IMR-90 (cell line): ENCODE results near the gene SRGAP2C. TPM values are rescaled to one million over a fixed set of nuclear protein-coding genes. Genes with fewer than 3 reads are reported as not detected.
"Not testable (repeated sequence)": the region's sequence is repeated elsewhere in the genome, so short reads cannot be mapped to it uniquely, and the experiment has no call there.

ENCODE experiments used
- ATAC-seq: fragments of 200-7000 bp; cut with Tn5 transposase; 2 replicates; pipeline ENCODE4 v1.9.1; 2020; ENCODE audit warnings: low read depth, mild to moderate bottlenecking, moderate library complexity
- BruUV-seq: library from RNA; stranded (reverse); fragments of 400-500 nt; replicated peaks from 2 replicates; lab custom pipeline; 2021; lab: Mats Ljungman, UMichigan
- CTCF ChIA-PET: fragments of 300-600 bp; formaldehyde crosslinking; extraction: SDS; loops from one replicate; lab custom pipeline; 2021; ENCODE audit warnings: antibody characterized with exemption; lab: Yijun Ruan, JAX
- POLR2A ChIA-PET: fragments of 300-600 bp; sonication (Branson Sonifier 250); formaldehyde crosslinking; loops from one replicate; lab custom pipeline; 2022; ENCODE audit warnings: antibody characterized with exemption; ENCODE audit not compliant: unreplicated experiment; lab: Charles Lee
- DNase-seq: peaks from one replicate; pipeline ENCODE4 v3.0.0; 2013
- H2AFZ ChIP-seq: replicated peaks from 2 replicates; pipeline ENCODE3; 2013; ENCODE audit warnings: low read length, mild to moderate bottlenecking; ENCODE audit not compliant: poor library complexity
- H2AK5ac ChIP-seq: 2 replicates; pipeline ENCODE4 v1.6.1; 2013; ENCODE audit warnings: low read depth, low read length, inconsistent platforms
- H2AK9ac ChIP-seq: replicated peaks from 2 replicates; pipeline ENCODE3; 2013; ENCODE audit warnings: mild to moderate bottlenecking, low read depth, low read length, moderate library complexity; ENCODE audit not compliant: poor library complexity
- H2BK120ac ChIP-seq: 2 replicates; pipeline ENCODE4 v1.6.1; 2013; ENCODE audit warnings: low read depth, low read length, inconsistent platforms
- H2BK15ac ChIP-seq: 3 replicates; pipeline ENCODE4 v1.6.1; 2013; ENCODE audit warnings: low read depth, low read length, inconsistent platforms
- H2BK20ac ChIP-seq: 2 replicates; pipeline ENCODE4 v1.6.1; 2013; ENCODE audit warnings: low read depth, mild to moderate bottlenecking, inconsistent platforms, low read length, moderate library complexity
- H2BK5ac ChIP-seq: 2 replicates; pipeline ENCODE4 v1.6.1; 2013; ENCODE audit warnings: mild to moderate bottlenecking, low read depth, low read length, inconsistent platforms; ENCODE audit not compliant: poor library complexity, severe bottlenecking
- H3K14ac ChIP-seq: replicated peaks from 2 replicates; pipeline ENCODE4 v1.6.1; 2013; ENCODE audit warnings: low read depth, low read length, inconsistent platforms
- H3K18ac ChIP-seq: 2 replicates; pipeline ENCODE4 v1.6.1; 2013; ENCODE audit warnings: low read depth, low read length, control low read depth
- H3K23ac ChIP-seq: 2 replicates; pipeline ENCODE4 v1.6.1; 2013; ENCODE audit warnings: low read depth, low read length, inconsistent platforms
- H3K27ac ChIP-seq: 2 replicates; pipeline ENCODE4 v1.5.1; 2013; ENCODE audit warnings: mild to moderate bottlenecking, control low read depth, low read length; ENCODE audit not compliant: insufficient read depth
- H3K27me3 ChIP-seq: 2 replicates; pipeline ENCODE4 v1.6.1; 2013; ENCODE audit warnings: low read length; ENCODE audit not compliant: control insufficient read depth, insufficient read depth
- H3K36me3 ChIP-seq: 2 replicates; pipeline ENCODE4 v1.6.1; 2013; ENCODE audit warnings: low read length, mixed read lengths; ENCODE audit not compliant: control insufficient read depth, insufficient read depth
- H3K4ac ChIP-seq: 2 replicates; pipeline ENCODE4 v1.6.1; 2013; ENCODE audit warnings: low read depth, low read length, inconsistent platforms
- H3K4me1 ChIP-seq: 2 replicates; pipeline ENCODE4 v1.6.1; 2013; ENCODE audit warnings: low read length, mixed read lengths; ENCODE audit not compliant: control insufficient read depth, insufficient read depth
- H3K4me2 ChIP-seq: 2 replicates; pipeline ENCODE4 v1.6.1; 2013; ENCODE audit warnings: low read depth, mild to moderate bottlenecking, control low read depth, low read length, moderate library complexity
- H3K4me3 ChIP-seq: 2 replicates; pipeline ENCODE4 v1.5.1; 2013; ENCODE audit warnings: low read depth, mild to moderate bottlenecking, control low read depth, low read length, moderate library complexity; ENCODE audit not compliant: insufficient read depth
- H3K56ac ChIP-seq: 2 replicates; pipeline ENCODE4 v1.6.1; 2013; ENCODE audit warnings: low read length, inconsistent platforms; ENCODE audit not compliant: insufficient read depth; ENCODE audit errors: extremely low read depth
- H3K79me1 ChIP-seq, 2 experiments: 2 replicates each; pipeline ENCODE4 v1.6.1; 2013; ENCODE audit warnings: low read length in 2 of 2, inconsistent platforms in 1 of 2, low read depth in 1 of 2
- H3K9ac ChIP-seq: 2 replicates; pipeline ENCODE4 v1.6.1; 2013; ENCODE audit warnings: low read depth, low read length, control low read depth
- H3K9me1 ChIP-seq: 2 replicates; pipeline ENCODE4 v1.6.1; 2013; ENCODE audit warnings: low read length, inconsistent platforms; ENCODE audit not compliant: insufficient read depth
- H3K9me3 ChIP-seq: 2 replicates; pipeline ENCODE4 v1.6.1; 2013; ENCODE audit warnings: low read length; ENCODE audit not compliant: control insufficient read depth, insufficient read depth
- H4K20me1 ChIP-seq: 2 replicates; pipeline ENCODE4 v1.6.1; 2013; ENCODE audit warnings: low read length, inconsistent platforms; ENCODE audit not compliant: insufficient read depth
- H4K5ac ChIP-seq: 2 replicates; pipeline ENCODE4 v1.6.1; 2013; ENCODE audit warnings: mild to moderate bottlenecking, low read depth, low read length, control low read depth
- H4K8ac ChIP-seq, 2 experiments: 2 replicates each; pipeline ENCODE4 v1.6.1; 2013; ENCODE audit warnings: low read depth in 2 of 2, low read length in 2 of 2, control low read depth in 1 of 2, inconsistent platforms in 1 of 2
- H4K91ac ChIP-seq: 2 replicates; pipeline ENCODE4 v1.6.1; 2013; ENCODE audit warnings: low read depth, low read length, inconsistent platforms; ENCODE audit not compliant: insufficient read depth
- WGBS, 2 experiments: methylation state at CpG; one replicate each; pipeline versions ENCODE4 v1.1.5 to v1.1.7; 2013; ENCODE audit warnings: missing lambda C conversion rate in 2 of 2; ENCODE audit not compliant: insufficient read length in 1 of 2; ENCODE audit errors: extremely low coverage in 2 of 2; 5-methylcytosine and 5-hydroxymethylcytosine counted together
- dilution Hi-C: fragments of 300-500 bp; cut with HindIII; formaldehyde crosslinking; loops from one replicate; pipeline ENCODE4 v1.14.3; 2018; ENCODE audit warnings: low sequenced_read_pairs; ENCODE audit not compliant: unreplicated experiment
- in situ Hi-C: fragments of 300-500 bp; cut with MboI; formaldehyde crosslinking; loops from 3 replicates; pipeline ENCODE4 v1.14.3; 2019; ENCODE audit warnings: low sequenced_read_pairs, inconsistent platforms, mixed read lengths
- intact Hi-C: fragments of 100-400 bp; cut with micrococcal nuclease; formaldehyde crosslinking; loops from 2 replicates; pipeline ENCODE4 v1.10.0; 2022
- polyA plus RNA-seq, 3 experiments: library from polyadenylated mRNA; depleted of rRNA; stranded (reverse); fragments of >200 nt; gene quantifications; 2 replicates each; pipeline ENCODE4 v1.2.3, GENCODE V29; 2012; ENCODE audit warnings: low replicate concordance in 1 of 3
- total RNA-seq: library from RNA; depleted of rRNA; stranded (reverse); fragments of >200 nt; gene quantifications from 2 replicates; pipeline ENCODE4 v1.2.3, GENCODE V29; 2012

SRGAP2C gene
- total and polyA plus RNA-seq, 2 of the 4 experiments (the other 2 are of a cell fraction) = 5.6 to 12.7 TPM

DNA sequence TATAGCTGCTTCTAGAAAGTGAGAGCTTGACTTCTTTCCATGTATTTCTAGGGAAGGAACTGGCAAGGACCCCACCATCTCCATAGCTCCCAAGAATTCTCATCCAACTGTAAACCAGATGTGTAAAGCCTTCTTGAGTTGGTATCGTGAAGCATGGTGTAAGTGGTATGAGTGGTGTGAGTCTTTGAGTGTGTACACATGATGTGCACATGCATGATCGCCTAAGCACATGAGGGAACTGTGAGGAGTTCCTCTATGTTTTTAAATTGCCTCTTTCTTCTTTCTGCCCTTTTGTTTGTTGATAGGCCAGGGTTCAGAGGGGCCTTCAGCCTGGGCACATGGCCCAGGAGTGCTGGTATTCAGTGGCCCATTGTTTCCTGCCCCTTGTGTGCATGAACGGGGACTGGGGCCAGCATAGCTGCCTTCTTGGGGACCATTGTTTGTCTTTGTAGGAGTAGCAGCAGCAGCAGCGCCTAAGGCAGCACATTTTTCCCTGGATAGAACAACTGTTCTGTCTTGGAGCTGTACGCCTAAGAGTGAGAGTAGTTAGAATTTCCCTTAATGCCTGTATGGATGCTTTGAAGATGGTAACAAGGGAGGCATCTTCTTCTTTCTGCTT is 96.0 kb downstream of the SRGAP2C start:
- H3K4me2 ChIP-seq, ATAC-seq, H3K9ac ChIP-seq, H3K79me1 ChIP-seq, H3K4me1 ChIP-seq, H4K20me1 ChIP-seq, intact Hi-C loops, POLR2A ChIA-PET, H3K9me1 ChIP-seq, H4K8ac ChIP-seq, H4K91ac ChIP-seq, H3K56ac ChIP-seq, CTCF ChIA-PET, H3K27ac ChIP-seq, in situ Hi-C loops, H3K18ac ChIP-seq, H3K4ac ChIP-seq, H2AK5ac ChIP-seq, DNase-seq, H2BK5ac ChIP-seq, H2BK120ac ChIP-seq, H2AK9ac ChIP-seq, H3K4me3 ChIP-seq, H2BK20ac ChIP-seq, H3K36me3 ChIP-seq, H4K5ac ChIP-seq, BruUV-seq, H2AFZ ChIP-seq, H3K14ac ChIP-seq, dilution Hi-C loops, H3K9me3 ChIP-seq, H2BK15ac ChIP-seq, H3K23ac ChIP-seq, H3K27me3 ChIP-seq: not testable (repeated sequence)
- WGBS, 2 experiments = no CpG with 5 or more reads among the region's 5 CpGs

DNA sequence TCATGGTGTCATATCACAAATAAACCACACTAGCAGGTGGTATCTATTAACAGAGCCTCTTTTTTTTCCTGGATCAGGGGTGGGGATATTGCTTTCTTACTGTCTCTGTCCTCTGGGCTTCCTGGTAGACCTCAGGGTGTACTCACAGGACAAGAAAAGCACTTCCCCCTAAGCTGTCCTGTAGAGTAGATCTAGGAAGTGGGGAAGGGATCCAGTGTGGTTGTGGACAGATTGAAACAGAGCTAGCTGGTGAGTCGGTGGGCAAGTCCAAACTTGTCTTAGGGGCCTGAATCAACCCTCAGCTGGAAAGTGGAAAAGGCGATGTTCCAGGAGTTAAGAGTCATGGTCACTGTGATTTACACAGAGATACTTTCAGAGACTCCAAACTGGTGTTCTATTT is 96.7 kb downstream of the SRGAP2C start:
- H4K5ac ChIP-seq, CTCF ChIA-PET, H3K4me3 ChIP-seq, H3K4me2 ChIP-seq, H3K9me3 ChIP-seq, H2BK5ac ChIP-seq, DNase-seq, H3K14ac ChIP-seq, H2AK5ac ChIP-seq, H3K56ac ChIP-seq, H3K27ac ChIP-seq, in situ Hi-C loops, H2AK9ac ChIP-seq, H3K18ac ChIP-seq, H3K4me1 ChIP-seq, H4K8ac ChIP-seq, H3K4ac ChIP-seq, POLR2A ChIA-PET, H2BK15ac ChIP-seq, H4K91ac ChIP-seq, H3K9ac ChIP-seq, H2BK120ac ChIP-seq, H3K9me1 ChIP-seq, H3K27me3 ChIP-seq, H3K23ac ChIP-seq, H3K79me1 ChIP-seq, H3K36me3 ChIP-seq, H2AFZ ChIP-seq, intact Hi-C loops, BruUV-seq, H2BK20ac ChIP-seq, H4K20me1 ChIP-seq, dilution Hi-C loops: not testable (repeated sequence)
- peak; percentile 52 for ATAC-seq
- WGBS, 2 experiments = no CpG with 5 or more reads among the region's 2 CpGs
